HT-29 (cell line): Measurements from ENCODE around the gene C1orf115. TPM values are rescaled to one million over a fixed set of nuclear protein-coding genes. Genes with fewer than 3 reads are reported as not detected.
"Not testable (repeated sequence)": the region's sequence is repeated elsewhere in the genome, so short reads cannot be mapped to it uniquely, and the experiment has no call there.

Source experiments
- DNase-seq: peaks from one replicate; pipeline ENCODE4 v3.0.0-alpha.2; 2015; ENCODE audit warnings: low spot score
- total RNA-seq: library from RNA; depleted of rRNA; stranded (reverse); fragments of >200 nt; shearing (Covaris generic); gene quantifications from 2 replicates; pipeline ENCODE4 v1.2.3, GENCODE V29; 2014; rRNA removed

Gene C1orf115
- total RNA-seq, 1 experiment from 2014 or later: 0.28 TPM

- DNase-seq: no peak
Observed at GRCh38 chr1:220717800-220718640, 27.9 kb downstream of the C1orf115 start.

GRCh38 chr1:220721266-220721665 lies 31.1 kb downstream of the C1orf115 start:
- not testable (repeated sequence) for DNase-seq

- DNase-seq: no peak
Observed at GRCh38 chr1:220726634-220727033, 36.5 kb downstream of the C1orf115 start.

- DNase-seq: no peak
Observed at GRCh38 chr1:220727519-220727918, 37.4 kb downstream of the C1orf115 start.

- DNase-seq: no peak
Observed at GRCh38 chr1:220730486-220730885, 40.3 kb downstream of the C1orf115 start.

- no peak for DNase-seq
Observed at GRCh38 chr1:220732137-220732536, 42.0 kb downstream of the C1orf115 start.

GRCh38 chr1:220732621-220733020 lies 42.5 kb downstream of the C1orf115 start:
- DNase-seq: no peak

GRCh38 chr1:220733086-220733601 lies 43.0 kb downstream of the C1orf115 start:
- DNase-seq: peak; percentile 76

- DNase-seq: peak; percentile 64
Observed at GRCh38 chr1:220734571-220735326, 44.6 kb downstream of the C1orf115 start.

GRCh38 chr1:220736283-220736682 lies 46.1 kb downstream of the C1orf115 start:
- DNase-seq: not testable (repeated sequence)

- DNase-seq: no peak
Observed at GRCh38 chr1:220741349-220741748, 51.2 kb downstream of the C1orf115 start.

GRCh38 chr1:220741825-220742224 lies 51.7 kb downstream of the C1orf115 start:
- no peak for DNase-seq

- DNase-seq: no peak
Observed at GRCh38 chr1:220742520-220742919, 52.4 kb downstream of the C1orf115 start.

- DNase-seq: no peak
Observed at GRCh38 chr1:220746851-220747250, 56.7 kb downstream of the C1orf115 start.

GRCh38 chr1:220747437-220748088 lies 57.4 kb downstream of the C1orf115 start:
- DNase-seq: no peak

- DNase-seq: peak; percentile 73
Observed at GRCh38 chr1:220748089-220748934, 58.1 kb downstream of the C1orf115 start, which contains the start of gene MTARC2. Gene MTARC2 (plus strand): TSS chr1:220748322. CDS start chr1:220748532, 210 bp downstream.

Other genes with a start within 250 kb of the C1orf115 start
- not detected in 2 replicates for gene MARK1, start 162.2 kb upstream of the C1orf115 start, total RNA-seq
- gene MTARC2, start 58.0 kb downstream of the C1orf115 start, total RNA-seq: 4.2 and 6.6 TPM in 2 replicates
- 6.8 and 11.0 TPM in 2 replicates for gene MTARC1, start 96.5 kb downstream of the C1orf115 start, total RNA-seq
- gene HLX, start 189.1 kb downstream of the C1orf115 start, total RNA-seq: not detected in 2 replicates